HG02588 (cell line): Measurements from ENCODE around the gene ZNF526.
A peak's percentile ranks its signal among the peaks of the same experiment; 100 is the strongest.

Experiments
- ATAC-seq: cut with Tn5 transposase; IDR thresholded peaks from one replicate; pipeline ENCODE4 v1.9.1; 2021; ENCODE audit warnings: mild to moderate bottlenecking, moderate library complexity; ENCODE audit not compliant: unreplicated experiment

Gene ZNF526, protein sequence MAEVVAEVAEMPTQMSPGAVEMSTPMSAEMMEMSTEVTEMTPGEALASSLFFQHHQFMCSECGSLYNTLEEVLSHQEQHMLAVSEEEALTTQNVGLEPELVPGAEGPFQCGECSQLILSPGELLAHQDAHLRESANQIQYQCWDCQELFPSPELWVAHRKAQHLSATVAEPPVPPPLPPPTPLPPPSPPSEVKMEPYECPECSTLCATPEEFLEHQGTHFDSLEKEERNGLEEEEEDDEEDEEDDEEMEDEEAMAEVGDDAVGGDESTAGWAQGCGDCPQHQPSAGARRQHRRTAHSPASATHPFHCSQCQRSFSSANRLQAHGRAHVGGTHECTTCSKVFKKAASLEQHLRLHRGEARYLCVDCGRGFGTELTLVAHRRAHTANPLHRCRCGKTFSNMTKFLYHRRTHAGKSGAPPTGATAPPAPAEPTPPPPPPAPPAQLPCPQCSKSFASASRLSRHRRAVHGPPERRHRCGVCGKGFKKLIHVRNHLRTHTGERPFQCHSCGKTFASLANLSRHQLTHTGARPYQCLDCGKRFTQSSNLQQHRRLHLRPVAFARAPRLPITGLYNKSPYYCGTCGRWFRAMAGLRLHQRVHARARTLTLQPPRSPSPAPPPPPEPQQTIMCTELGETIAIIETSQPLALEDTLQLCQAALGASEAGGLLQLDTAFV

DNA sequence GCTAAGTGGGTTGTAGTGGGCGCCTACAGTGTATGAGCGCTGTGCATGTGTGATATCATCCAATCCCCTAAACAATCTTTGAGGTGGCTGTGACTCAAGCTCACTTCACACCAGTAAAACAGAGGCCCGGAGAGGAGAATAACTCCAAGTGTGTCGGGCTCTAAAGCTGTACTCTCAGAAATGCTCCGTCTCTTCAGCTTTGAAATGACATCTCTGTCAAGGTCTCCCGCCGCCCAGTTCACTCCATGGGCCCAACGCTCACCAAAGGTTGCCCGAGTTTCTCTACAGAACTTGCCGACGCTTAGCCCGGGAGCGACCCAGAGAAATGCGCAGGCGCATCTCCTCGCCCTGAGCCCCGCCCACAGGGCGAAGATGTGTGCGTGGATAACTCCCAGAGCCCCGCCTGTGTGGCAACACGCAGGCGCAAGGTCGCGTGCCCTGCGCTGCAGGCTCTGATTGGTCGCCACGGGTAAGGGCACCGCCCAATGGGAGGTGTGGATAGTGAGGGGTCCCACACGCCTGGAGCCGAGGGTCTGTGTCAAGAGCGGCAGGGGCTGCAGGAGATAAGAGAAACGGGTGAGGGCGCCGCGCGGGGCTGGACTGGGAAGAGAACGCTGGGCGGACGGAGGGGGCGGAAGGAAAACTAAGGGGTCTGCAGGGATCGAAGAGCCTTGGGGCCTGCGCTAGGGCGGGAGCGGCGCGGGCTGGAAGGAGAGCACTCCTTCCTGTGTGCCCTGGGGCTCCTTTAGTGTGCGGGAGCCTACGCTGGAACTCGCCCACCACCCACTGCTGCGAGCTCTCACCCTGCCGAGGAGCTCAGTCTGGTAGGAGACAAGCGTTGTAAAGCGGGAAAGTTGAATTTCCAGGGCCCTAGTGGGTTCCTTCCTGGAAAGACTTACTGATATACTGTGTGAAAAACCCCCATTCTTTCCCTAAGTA, at the start of gene ZNF526:
Gene ZNF526, plus strand, starts transcription at position 501 of the 939 bp plus-strand sequence. CDS start 4,092 bp downstream, outside the sequence.
- peak; percentile 62 for ATAC-seq

DNA sequence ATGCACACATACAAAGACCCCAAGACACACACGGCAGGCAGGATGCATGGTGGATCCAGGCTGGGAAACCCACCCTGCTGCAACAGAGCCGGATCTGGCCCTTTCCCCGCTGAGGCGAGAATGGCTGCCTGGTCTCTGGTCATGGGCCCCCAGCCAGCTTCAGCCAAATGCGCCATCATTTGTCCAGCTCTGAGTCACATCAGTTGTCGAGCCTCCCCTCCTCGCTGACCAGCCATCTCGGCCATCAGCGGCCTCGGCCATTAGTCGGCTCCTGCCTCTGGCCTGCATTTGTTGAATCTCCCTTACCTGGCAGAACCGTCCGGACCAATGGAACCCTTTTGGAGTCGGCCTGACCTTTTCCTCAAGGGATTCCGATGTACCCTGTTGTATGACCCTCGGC, 49.4 kb upstream of the ZNF526 start:
- ATAC-seq = no peak

DNA sequence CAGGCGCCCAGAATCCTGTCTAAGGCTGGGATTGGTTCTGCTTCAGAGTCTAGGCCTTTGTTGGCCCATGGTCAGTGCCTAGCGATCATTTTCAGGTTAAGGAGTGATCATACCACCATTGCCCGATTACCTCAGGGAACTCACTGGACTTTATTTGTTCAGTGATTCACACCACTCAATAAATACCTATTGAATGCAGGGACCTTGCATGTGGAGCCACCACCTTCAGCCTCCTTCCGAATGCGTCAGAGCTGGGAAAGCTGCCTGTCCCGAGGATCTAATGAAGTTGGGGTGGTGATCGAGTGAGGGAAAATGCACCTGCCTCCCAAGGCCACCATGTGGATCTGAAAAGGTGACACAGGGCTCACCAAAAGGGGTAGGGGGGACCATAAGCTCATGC, 47.9 kb upstream of the ZNF526 start:
- ATAC-seq = no peak

DNA sequence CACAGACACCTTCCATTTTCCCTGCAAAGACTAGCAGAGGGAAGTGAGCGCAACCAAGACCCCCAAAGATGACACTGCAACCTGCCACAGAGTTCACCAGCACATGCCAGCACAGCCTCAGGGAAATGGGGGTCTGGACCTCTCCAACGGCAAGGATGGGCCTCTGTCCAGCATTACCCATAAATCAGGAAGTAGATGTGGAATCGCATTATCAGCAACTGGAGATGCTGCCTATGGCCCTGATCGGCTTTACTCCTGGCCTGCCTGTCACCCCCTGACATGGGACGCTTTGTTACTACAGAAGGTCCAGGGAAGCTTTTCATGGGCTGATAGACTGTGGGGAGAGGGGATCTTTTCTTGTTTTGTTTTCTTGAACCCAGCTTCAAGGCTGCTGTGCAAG, 46.4 kb upstream of the ZNF526 start:
- no peak for ATAC-seq

DNA sequence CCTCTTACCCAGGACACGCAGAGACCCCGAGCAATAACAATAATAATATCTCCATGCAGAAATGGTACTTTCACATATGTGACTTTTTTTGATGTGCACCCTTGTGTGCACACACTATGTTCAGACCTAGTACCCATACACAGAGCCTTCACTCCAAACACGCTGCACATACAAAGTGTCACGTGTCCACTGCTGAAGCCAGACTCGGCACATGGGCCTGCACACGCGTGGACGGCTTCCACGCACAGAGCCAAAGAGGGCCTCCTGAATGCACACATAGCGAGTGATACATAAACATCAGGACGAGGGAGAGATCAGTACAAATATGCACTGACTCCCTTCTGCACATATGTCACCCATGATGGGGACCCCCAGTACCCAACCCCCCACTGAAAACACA, 45.9 kb upstream of the ZNF526 start:
- ATAC-seq = no peak

DNA sequence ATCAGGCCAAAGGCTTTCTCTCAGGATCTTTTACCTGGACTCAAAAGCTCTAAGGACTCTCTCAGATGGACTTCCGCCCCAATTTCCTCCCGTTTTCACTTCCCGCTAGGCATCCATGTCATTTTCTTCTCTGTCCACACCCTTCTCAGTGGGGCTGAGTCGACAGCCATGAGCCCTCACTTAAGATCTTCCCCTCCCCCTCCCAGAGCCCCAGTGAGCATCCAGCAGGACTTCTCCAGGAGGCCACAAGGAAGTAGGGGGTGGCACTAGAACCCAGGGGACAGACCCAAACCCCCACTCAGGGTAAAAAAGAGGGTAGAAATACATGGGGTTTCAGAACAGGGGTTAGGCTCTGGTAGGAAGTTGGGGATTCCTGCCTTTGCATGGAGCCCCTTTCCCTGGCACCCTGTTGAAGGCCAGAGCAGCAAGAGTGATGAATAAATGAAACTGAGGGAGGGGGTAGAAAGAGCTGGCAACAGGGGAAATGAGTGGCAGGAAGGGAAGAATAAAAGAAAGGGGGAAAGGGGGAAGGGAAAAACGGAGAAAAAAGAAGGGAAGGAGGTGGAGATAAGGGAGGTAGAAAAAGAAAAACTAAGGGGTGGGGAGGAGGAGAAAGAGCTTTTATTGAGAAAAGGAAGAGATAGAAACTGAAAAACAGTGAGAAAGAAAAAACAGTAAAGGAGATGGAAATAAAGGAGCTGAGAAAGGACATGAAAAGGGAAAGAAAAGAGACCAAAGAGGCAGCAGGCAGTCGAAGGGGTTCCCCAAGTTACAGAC, 45.0 kb upstream of the ZNF526 start:
- ATAC-seq = no peak

DNA sequence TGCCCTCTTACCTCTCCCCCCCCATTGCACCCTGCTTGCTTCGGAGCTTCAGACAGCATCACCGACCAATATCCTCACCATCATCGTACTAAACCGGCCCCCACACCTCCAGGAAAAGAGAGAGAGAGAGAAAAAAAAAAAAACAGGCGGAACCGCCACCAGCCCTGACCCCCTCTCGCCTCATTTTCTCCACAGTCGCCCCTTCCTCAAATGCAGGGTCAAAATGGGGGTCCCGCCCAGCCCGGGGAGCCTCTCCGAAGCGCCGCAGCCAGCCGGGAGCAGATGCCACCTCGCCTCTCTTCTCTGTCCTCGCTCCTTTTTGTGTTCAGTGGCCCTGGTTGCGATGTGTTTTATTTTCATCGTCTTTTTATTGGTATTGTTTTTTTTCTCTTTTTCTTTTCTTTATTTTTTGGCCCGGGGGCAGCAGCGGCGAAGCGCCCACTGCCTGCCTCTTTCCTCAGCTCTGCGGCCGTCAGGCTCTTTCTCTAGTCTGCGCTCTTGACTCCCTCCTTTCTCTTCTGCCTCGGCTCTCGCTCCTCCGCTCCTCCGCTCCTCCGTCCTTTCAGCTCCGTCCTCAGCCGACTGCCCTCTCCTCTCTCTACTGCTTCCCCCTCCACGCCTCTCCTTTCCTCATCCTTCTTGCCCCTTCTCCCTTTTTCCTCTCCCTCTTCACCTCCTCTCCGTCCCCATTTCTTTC, 44.0 kb upstream of the ZNF526 start:
- ATAC-seq = no peak

DNA sequence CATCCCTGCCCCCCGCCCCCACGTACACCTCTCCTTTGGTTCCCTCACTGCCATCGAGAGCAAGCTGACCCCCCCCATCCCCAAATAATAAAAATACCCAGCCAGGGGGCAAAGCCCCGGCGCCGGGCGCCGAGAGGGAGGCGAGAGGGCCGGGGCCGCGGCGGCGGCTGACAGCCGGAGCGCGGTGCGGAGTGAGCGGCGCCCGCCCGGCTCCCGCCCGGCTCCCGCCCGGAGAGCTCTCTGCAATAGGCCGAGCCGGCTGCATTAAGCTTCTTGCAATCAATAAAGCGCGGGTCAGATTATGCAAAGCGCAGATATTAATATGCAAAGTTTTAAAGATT, 43.5 kb upstream of the ZNF526 start:
- ATAC-seq = no peak

DNA sequence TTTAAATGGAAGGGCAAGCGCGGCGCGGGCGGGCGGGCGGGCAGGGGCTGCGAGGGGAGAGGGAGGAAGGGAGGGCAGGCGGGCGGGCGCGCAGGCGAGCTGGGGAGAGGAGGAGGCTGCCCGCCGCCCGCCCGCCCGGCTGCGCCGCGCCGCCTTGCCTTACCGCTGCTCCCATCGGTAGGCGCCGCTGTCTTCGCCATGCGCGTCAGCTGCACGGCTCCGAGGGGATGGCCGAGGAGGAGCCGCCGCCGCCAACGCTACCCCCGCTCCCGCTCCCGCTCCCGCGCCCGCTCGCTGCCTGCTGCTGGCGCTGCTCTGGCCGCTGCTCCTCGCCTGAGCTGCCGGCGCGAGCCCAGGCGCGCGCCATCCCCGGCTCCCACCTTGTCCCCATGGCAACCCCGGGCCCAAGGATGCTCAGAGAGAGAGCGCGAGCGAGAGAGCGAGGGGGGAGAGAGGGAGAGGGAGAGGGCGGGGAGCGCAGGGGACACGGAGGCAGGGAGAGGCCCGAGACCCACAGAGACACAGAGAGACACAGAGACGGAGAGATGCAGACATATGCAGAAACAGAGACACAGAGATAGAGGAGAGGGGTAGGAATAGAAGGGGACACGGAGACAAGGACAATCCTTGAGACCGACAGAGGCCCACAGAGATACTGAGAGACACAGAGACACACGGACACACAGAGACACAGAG, 43.0 kb upstream of the ZNF526 start:
- peak; percentile 60 for ATAC-seq

DNA sequence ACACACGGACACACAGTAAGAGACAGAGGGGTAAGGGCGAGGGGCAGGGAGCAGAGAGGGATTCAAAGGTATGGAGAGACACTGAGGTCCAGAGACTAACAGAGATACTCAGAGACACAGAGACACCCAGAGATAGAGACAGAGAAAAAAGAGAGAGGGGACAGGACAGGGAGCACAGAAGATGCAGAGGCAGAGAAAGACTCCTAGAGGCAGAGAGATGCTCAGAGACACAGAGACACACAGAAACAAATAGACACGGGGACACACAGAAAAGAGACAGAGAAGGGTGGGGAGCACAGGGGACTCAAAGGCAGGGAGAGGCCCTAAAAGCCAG, 42.5 kb upstream of the ZNF526 start:
- no peak for ATAC-seq

DNA sequence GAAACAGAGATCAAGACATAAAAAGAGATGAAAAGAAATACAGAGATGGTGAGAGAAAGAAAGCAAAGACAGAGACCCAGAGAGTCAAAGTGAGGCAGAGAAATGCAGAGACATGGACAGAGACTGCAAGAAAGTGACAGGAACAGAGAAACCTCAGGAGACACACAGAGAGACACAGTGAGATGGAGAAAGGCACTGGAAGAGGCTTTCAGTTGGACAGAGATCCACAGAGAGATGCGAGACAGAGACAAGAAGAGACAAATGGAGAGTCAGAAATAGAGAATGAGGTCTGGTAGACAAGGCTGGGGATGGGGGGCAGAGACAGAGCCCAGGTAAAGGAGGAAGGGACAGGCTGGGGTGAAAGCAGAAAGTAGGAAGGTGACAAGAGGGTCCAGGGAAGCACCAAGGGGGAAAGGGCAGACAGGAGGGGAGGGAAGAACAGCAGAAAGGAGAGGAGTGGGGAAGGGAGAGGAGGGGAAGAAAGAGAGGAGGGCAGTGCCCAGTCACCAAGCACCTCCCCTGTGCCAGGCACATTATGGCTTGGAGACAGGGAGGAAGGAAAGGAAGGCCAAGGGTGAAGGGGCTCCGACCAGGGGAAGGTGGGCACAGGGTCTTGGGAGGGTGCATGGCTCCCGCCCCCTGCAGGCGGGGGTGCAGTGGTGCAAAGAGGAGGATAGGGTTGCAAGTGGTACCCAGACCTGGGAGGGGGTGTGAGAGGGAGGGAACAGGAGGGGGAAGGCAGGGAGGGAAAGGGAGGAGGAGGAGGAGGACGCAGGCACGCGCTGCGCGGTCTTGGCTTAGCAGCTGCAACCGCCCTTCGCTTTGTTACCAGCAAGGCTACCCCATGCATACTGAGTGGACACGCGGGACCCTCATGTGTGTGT, 41.1 kb upstream of the ZNF526 start:
- no peak for ATAC-seq

DNA sequence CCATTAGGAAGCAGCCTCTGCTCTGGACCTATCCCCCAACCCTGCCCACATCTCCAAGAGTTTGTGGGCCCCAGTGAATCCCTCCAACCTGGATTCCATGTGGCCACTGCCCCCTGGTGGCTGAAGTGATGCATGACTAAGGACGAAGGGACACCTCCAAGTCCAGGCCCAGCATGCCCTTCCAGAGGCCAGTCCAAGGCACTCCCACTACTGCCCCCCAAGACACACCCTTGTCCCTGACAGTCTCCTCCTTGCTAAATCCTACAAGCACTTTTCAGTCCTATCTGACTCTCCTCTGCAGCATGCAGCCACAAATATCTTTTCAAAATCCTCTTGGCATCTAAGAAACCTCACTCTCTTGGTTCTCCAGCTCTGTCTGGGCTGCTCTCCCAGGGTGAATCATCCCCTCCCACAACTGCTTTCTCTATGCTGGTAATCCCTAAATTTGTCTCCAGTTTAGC, 35.7 kb upstream of the ZNF526 start:
- ATAC-seq = no peak

DNA sequence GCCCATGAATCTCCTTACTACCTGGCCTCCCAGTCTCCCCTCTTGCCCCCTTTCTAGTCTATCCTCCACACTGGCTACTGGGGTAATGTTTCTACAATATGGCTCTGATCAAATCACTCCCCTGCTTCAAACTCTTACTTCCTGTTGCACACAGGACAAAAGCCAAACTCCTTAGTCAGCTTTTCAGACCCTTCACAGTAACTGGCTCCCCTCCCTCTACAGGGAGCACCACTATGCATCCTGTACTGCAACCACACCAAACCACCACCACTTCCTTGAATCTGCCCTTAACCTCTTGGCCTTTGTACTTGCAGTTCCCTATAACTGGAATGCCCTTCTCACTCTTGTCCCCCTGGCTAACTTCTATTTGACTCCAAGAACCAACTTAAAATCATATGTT, 34.8 kb upstream of the ZNF526 start:
- ATAC-seq = no peak

DNA sequence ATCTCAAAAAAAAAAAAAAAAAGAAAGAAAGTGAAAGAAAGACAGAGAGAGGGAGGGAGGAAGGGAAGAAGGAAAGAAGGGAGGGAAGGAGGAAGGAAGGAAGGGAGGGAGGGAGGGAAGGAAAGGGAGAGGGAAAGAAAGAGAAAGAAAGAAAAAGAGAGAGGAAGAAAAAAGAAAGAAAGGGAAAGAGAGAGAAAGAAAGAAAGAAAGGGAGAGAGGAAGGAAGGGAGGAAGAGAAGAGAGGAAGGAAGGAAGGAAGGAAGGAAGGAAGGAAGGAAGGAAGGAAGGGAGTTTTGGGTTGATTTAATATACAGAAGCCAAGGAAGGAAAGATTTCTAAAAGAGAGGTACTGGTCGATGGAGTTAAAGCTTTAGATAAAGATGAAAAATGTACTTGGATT, 31.4 kb upstream of the ZNF526 start:
- ATAC-seq = no peak

DNA sequence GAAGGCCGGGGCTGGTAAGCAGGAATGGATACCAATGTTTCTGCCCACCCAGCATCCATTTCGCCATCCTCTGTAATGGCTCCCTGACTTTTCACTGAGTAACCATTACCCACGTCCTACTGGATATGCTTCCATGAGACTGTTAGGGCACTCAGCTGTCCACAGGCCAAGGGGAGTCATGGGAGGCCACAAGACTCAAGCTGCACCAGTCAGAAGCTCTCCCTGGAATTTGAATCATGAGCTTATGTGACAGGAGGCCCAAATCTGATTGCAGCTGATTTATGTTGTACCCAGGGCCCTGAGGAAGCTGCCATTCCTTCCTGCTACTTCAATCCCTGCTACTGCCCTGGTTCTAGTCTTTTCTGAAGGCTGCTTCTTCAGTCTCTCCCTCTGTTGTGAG, 31.0 kb upstream of the ZNF526 start:
- no peak for ATAC-seq

DNA sequence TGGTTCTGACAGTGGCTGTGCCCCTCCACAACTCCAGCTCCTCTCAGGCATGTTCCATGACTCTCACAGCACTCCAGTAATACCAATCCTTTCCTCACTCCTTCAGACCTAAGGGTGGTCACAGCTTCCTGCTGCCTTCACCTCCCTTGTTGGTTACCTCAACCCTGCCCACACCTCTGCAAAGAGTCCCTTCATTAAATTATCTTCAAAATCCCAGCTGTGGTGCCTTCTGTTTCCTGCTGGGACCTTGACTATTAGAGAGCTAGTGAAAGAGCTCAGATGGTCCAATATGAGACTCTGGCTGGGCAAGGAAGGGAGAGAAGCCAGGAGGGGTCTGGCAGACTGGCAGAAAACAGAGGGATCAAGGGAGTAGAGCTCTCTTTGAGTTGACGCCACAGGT, 28.8 kb upstream of the ZNF526 start:
- no peak for ATAC-seq

DNA sequence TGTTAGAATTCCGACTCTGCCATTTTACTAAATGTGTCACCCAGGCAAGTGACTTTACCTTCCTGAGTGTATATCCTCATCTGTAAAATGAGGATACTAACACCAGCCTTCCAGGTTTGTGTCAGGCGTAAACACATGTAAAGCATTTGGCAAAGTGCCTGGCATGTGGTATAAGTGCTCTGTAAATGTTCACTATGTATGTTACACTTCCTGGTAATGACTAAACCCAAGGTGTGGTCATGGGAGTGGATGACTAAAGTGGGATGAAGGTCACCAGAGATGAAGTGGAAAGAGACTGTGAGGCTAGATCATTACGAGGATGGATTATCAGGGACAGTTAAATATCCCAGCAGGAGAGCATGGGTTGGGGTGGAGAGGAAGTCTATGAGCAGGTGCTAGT, 28.3 kb upstream of the ZNF526 start:
- no peak for ATAC-seq

DNA sequence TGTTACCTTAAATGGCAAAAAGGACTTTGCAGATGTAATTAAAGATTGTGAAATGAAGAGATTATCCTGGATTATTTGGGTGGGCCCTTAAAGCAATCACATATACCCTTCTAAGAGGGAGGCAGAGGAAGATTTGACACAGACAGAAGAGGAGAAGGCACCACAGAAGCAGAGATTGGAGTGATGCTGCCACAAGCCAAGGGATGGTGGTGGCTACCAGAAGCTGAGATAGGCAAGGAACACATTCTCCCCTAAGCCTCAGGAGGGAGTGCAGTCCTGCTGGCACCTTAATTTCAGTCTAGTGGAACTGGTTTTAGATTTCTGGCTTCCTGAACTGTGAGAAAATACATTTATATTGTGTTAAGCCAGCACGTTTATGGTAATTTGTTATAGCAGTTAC, 26.8 kb upstream of the ZNF526 start:
- no peak for ATAC-seq

DNA sequence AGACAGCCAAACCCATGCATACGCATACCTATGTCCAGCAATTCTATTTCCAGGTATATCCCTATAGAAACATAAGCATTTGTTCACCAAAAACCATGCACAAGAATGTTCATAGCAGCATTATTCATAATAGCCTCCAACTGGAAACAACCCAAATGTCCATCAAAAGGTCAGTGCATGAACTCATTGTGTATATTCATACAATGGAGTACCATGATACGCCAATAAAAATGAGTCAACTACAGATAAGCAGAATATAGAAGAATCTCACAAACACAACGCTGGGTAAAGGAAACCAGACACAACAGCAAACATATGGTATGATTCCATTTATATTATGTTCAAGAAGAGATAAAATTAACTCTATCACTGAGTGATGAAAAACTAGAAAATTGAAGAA, 26.4 kb upstream of the ZNF526 start:
- ATAC-seq = no peak
